Liver (tissue), 3 donors: Measurements from ENCODE around the gene FDX1.

Experiments
- ATF3 ChIP-seq: IDR thresholded peaks from 2 replicates; pipeline ENCODE4 v1.6.1; 2016; ENCODE audit warnings: antibody characterized with exemption
- CTCF ChIP-seq: fragments of 150-350 bp; IDR thresholded peaks from 2 replicates; pipeline ENCODE4 v1.5.1; 2017; ENCODE audit warnings: improper control_type of control experiment, low read depth, low read length; ENCODE audit not compliant: missing input control
- EGR1 ChIP-seq, 2 donors: IDR thresholded peaks; 2 replicates each; pipeline ENCODE4 v1.6.1; 2016 to 2018; ENCODE audit warnings: antibody characterized with exemption in 2 of 2, low read depth in 2 of 2
- FOXA1 ChIP-seq: IDR thresholded peaks from 2 replicates; pipeline ENCODE4 v1.6.1; 2016; ENCODE audit warnings: antibody characterized with exemption
- GABPA ChIP-seq, 2 donors: IDR thresholded peaks in 1 of 2; conservative IDR thresholded peaks in 1 of 2; 2 replicates each; pipeline ENCODE4 v1.6.1; 2016; ENCODE audit warnings: antibody characterized with exemption in 2 of 2, mild to moderate bottlenecking in 1 of 2, moderate library complexity in 1 of 2
- HNF4G ChIP-seq: IDR thresholded peaks from 2 replicates; pipeline ENCODE4 v1.6.1; 2016; ENCODE audit warnings: antibody characterized with exemption
- JUND ChIP-seq, 2 donors: IDR thresholded peaks; 2 replicates each; pipeline ENCODE4 v1.6.1; 2016; ENCODE audit warnings: antibody characterized with exemption in 2 of 2
- RAD21 ChIP-seq, 2 donors: IDR thresholded peaks; 2 replicates each; pipeline ENCODE4 v1.6.1; 2016; ENCODE audit warnings: antibody characterized with exemption in 2 of 2, mild to moderate bottlenecking in 2 of 2
- REST ChIP-seq: IDR thresholded peaks from 2 replicates; pipeline ENCODE4 v1.6.1; 2016; ENCODE audit warnings: antibody characterized with exemption, mild to moderate bottlenecking
- SP1 ChIP-seq: IDR thresholded peaks from 2 replicates; pipeline ENCODE4 v1.6.1; 2018; ENCODE audit warnings: antibody characterized with exemption, mild to moderate bottlenecking
- TAF1 ChIP-seq: conservative IDR thresholded peaks from 2 replicates; pipeline ENCODE4 v1.6.1; 2016; ENCODE audit warnings: antibody characterized with exemption, mild to moderate bottlenecking
- YY1 ChIP-seq: IDR thresholded peaks from 2 replicates; pipeline ENCODE4 v1.6.1; 2016; ENCODE audit warnings: antibody characterized with exemption, mild to moderate bottlenecking
- ZBTB33 ChIP-seq: IDR thresholded peaks from 2 replicates; pipeline ENCODE4 v1.6.1; 2016; ENCODE audit warnings: antibody characterized with exemption
- donor health status: healthy.
- donor health status: healthy.

GRCh38 chr11:110430267-110431050 is 711 bp downstream of the FDX1 start:
- no peak for TF ChIP-seq ATF3
- no peak for TF ChIP-seq GABPA (IDR thresholded peaks at IDR 0.05 in 1 of 2, conservative IDR thresholded peaks at IDR 0.05 in 1 of 2)
- TF ChIP-seq CTCF = no peak
- peak; percentile 67 for TF ChIP-seq SP1
- no peak for TF ChIP-seq YY1
- peak; percentile 85 for TF ChIP-seq REST
- TF ChIP-seq JUND (IDR thresholded peaks at IDR 0.05) = no peak
- no peak for TF ChIP-seq FOXA1
- TF ChIP-seq TAF1 = peak; percentile 38
- TF ChIP-seq ZBTB33 = peak; percentile 20
- no peak for TF ChIP-seq EGR1 (IDR thresholded peaks at IDR 0.05; ENCODE audit: low read depth in 2 of 2)
- TF ChIP-seq HNF4G = no peak
- TF ChIP-seq RAD21 (IDR thresholded peaks at IDR 0.05) = peak in 1 of 2 donors; percentile 29
